ENCODE measurements around the gene WDR31.

Gene WDR31

GRCh38 chr9:113345190-113345589, 5.1 kb upstream of the WDR31 start:
- Histone ChIP-seq H4K91ac (ENCODE audit: low read depth, low read length, poor library complexity) (no peak overlapping the region), H2BK5ac (ENCODE audit: low read length) (no peak overlapping the region), H2BK12ac (ENCODE audit: low read length) (no peak overlapping the region), H3K18ac (ENCODE audit: low read length) (no peak overlapping the region), H4K8ac (ENCODE audit: low read depth, low read length) (no peak overlapping the region), H3K9me3 (replicated peaks in 1 of 2; ENCODE audit: control insufficient read depth in 2 of 2, insufficient read depth in 1 of 2, low read depth in 1 of 2, low read length in 2 of 2) (peaks cover 0 to 3% of the 10 kb centered on the region in 2 donors), H3K9ac (ENCODE audit: low read depth, low read length, poor library complexity) (no peak overlapping the region), H3K79me1 (ENCODE audit: low read depth, low read length) (no peaks in the 10 kb centered on the region), H3K4me1 (ENCODE audit: control insufficient read depth in 2 of 2, insufficient read depth in 1 of 2, low read depth in 1 of 2, low read length in 2 of 2) (peaks cover 0 to 2% of the 10 kb centered on the region in 2 donors), H3K14ac (ENCODE audit: low read length) (no peak overlapping the region), H3K27me3 (ENCODE audit: control insufficient read depth in 3 of 3, insufficient read depth in 3 of 3, low read depth in 1 of 3, low read length in 3 of 3) (peaks cover 11 to 68% (median 21%) of the 10 kb centered on the region in 3 experiments), H2BK15ac (ENCODE audit: low read length) (no peak overlapping the region), H3K36me3 (replicated peaks in 1 of 2; ENCODE audit: control insufficient read depth in 2 of 2, insufficient read depth in 2 of 2, low read length in 2 of 2) (no peaks in the 10 kb centered on the region), H2BK120ac (ENCODE audit: low read depth, low read length) (no peak overlapping the region), H3K4me2 (ENCODE audit: insufficient read depth, low read length, poor library complexity, severe bottlenecking) (no peak overlapping the region), H3K27ac (replicated peaks; ENCODE audit: low read length) (no peak overlapping the region), H2AFZ (ENCODE audit: low read length) (no peak overlapping the region), H3K23ac (ENCODE audit: low read depth, low read length, poor library complexity) (no peak overlapping the region), H3K4me3 (ENCODE audit: low read length in 2 of 2) (no peak overlapping the region), H2AK5ac (ENCODE audit: low read depth, low read length) (no peak overlapping the region), H3K4ac (ENCODE audit: low read length) (no peak overlapping the region)
- DNase-seq (ENCODE audit: low spot score): no peak
- WGBS, 2 donors (ENCODE audit: extremely low coverage in 2 of 2, insufficient read length in 2 of 2, insufficient replicate concordance in 1 of 2): no CpG with 5 or more reads among the region's 2 CpGs

DNA sequence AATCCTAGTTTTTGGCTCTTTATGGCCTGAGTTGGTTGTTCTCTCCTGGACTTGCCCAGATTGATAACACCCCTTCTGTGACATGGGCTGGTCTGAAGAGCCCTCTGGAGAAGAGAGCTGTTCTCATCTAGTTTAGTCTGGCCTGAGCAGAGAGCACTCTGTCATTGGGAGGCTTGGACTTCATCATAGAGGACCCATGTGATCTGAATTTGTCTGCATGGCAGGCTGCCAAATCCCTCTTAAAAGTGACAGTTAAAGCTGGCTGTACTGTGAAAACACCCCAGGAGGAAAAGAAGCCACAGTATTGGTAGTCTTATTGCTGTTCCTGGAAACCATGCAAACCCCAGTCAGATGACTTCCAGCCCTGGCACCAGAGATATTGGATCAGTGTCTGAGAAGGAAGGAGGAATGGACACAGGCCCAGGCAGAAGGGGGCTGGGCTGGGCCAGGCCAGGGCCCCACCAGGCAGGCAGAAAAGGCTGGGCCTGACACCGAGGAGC, 3.7 kb upstream of the WDR31 start:
- DNase-seq (ENCODE audit: low spot score): no peak
- H4K8ac ChIP-seq (ENCODE audit: low read depth, low read length): no peak overlapping the region
- no peaks in the 10 kb centered on the region for H3K36me3 ChIP-seq (replicated peaks in 1 of 2; ENCODE audit: control insufficient read depth in 2 of 2, insufficient read depth in 2 of 2, low read length in 2 of 2)
- no peak overlapping the region for H2BK5ac ChIP-seq (ENCODE audit: low read length)
- no peaks in the 10 kb centered on the region for H3K79me1 ChIP-seq (ENCODE audit: low read depth, low read length)
- no peak overlapping the region for H3K14ac ChIP-seq (ENCODE audit: low read length)
- H2BK15ac ChIP-seq (ENCODE audit: low read length): no peak overlapping the region
- peaks cover 0 to 54% (median 7%) of the 10 kb centered on the region in 3 experiments for H3K27me3 ChIP-seq (ENCODE audit: control insufficient read depth in 3 of 3, insufficient read depth in 3 of 3, low read depth in 1 of 3, low read length in 3 of 3)
- H3K4me1 ChIP-seq (ENCODE audit: control insufficient read depth in 2 of 2, insufficient read depth in 1 of 2, low read depth in 1 of 2, low read length in 2 of 2): peaks cover 0 to 3% of the 10 kb centered on the region in 2 donors
- H2AFZ ChIP-seq (ENCODE audit: low read length): peak overlapping the region; percentile 30
- WGBS, 2 donors (ENCODE audit: extremely low coverage in 2 of 2, insufficient read length in 2 of 2, insufficient replicate concordance in 1 of 2): no CpG with 5 or more reads among the region's 1 CpG
- H3K9me3 ChIP-seq (replicated peaks in 1 of 2; ENCODE audit: control insufficient read depth in 2 of 2, insufficient read depth in 1 of 2, low read depth in 1 of 2, low read length in 2 of 2): no peaks in the 10 kb centered on the region
- no peak overlapping the region for H3K18ac ChIP-seq (ENCODE audit: low read length)
- H3K4me3 ChIP-seq (ENCODE audit: low read length in 2 of 2): no peak overlapping the region
- H3K4me2 ChIP-seq (ENCODE audit: insufficient read depth, low read length, poor library complexity, severe bottlenecking): no peak overlapping the region
- H2AK5ac ChIP-seq (ENCODE audit: low read depth, low read length): no peak overlapping the region
- no peak overlapping the region for H2BK120ac ChIP-seq (ENCODE audit: low read depth, low read length)
- H3K9ac ChIP-seq (ENCODE audit: low read depth, low read length, poor library complexity): no peak overlapping the region
- H4K91ac ChIP-seq (ENCODE audit: low read depth, low read length, poor library complexity): no peak overlapping the region
- H2BK12ac ChIP-seq (ENCODE audit: low read length): no peak overlapping the region
- H3K27ac ChIP-seq (replicated peaks; ENCODE audit: low read length): no peak overlapping the region
- no peak overlapping the region for H3K4ac ChIP-seq (ENCODE audit: low read length)
- H3K23ac ChIP-seq (ENCODE audit: low read depth, low read length, poor library complexity): no peak overlapping the region

GRCh38 chr9:113341712-113342410, 1.8 kb upstream of the WDR31 start:
- H3K14ac ChIP-seq (ENCODE audit: low read length): no peak overlapping the region
- H3K9ac ChIP-seq (ENCODE audit: low read depth, low read length, poor library complexity): no peak overlapping the region
- no peak for DNase-seq (ENCODE audit: low spot score)
- H3K27me3 ChIP-seq (ENCODE audit: control insufficient read depth in 3 of 3, insufficient read depth in 3 of 3, low read depth in 1 of 3, low read length in 3 of 3): peaks cover 0 to 36% (median 1%) of the 10 kb centered on the region in 3 experiments
- H2AK5ac ChIP-seq (ENCODE audit: low read depth, low read length): no peak overlapping the region
- H2AFZ ChIP-seq (ENCODE audit: low read length): peak overlapping the region; percentile 42
- peaks cover 0 to 3% of the 10 kb centered on the region in 2 donors for H3K4me1 ChIP-seq (ENCODE audit: control insufficient read depth in 2 of 2, insufficient read depth in 1 of 2, low read depth in 1 of 2, low read length in 2 of 2)
- no peak overlapping the region for H3K4ac ChIP-seq (ENCODE audit: low read length)
- no peak overlapping the region for H3K18ac ChIP-seq (ENCODE audit: low read length)
- H2BK5ac ChIP-seq (ENCODE audit: low read length): no peak overlapping the region
- no peak overlapping the region for H3K27ac ChIP-seq (replicated peaks; ENCODE audit: low read length)
- H3K36me3 ChIP-seq (replicated peaks in 1 of 2; ENCODE audit: control insufficient read depth in 2 of 2, insufficient read depth in 2 of 2, low read length in 2 of 2): no peaks in the 10 kb centered on the region
- H3K23ac ChIP-seq (ENCODE audit: low read depth, low read length, poor library complexity): no peak overlapping the region
- H2BK120ac ChIP-seq (ENCODE audit: low read depth, low read length): no peak overlapping the region
- no peak overlapping the region for H2BK15ac ChIP-seq (ENCODE audit: low read length)
- no peaks in the 10 kb centered on the region for H3K79me1 ChIP-seq (ENCODE audit: low read depth, low read length)
- no peak overlapping the region for H2BK12ac ChIP-seq (ENCODE audit: low read length)
- no peaks in the 10 kb centered on the region for H3K9me3 ChIP-seq (replicated peaks in 1 of 2; ENCODE audit: control insufficient read depth in 2 of 2, insufficient read depth in 1 of 2, low read depth in 1 of 2, low read length in 2 of 2)
- 100% methylated on average over 2 of the region's 9 CpGs; no CpG with 5 or more reads in 1 of the 2 donors for WGBS, 2 donors (ENCODE audit: extremely low coverage in 2 of 2, insufficient read length in 2 of 2, insufficient replicate concordance in 1 of 2)
- no peak overlapping the region for H3K4me3 ChIP-seq (ENCODE audit: low read length in 2 of 2)
- no peak overlapping the region for H3K4me2 ChIP-seq (ENCODE audit: insufficient read depth, low read length, poor library complexity, severe bottlenecking)
- H4K91ac ChIP-seq (ENCODE audit: low read depth, low read length, poor library complexity): no peak overlapping the region
- H4K8ac ChIP-seq (ENCODE audit: low read depth, low read length): no peak overlapping the region

DNA sequence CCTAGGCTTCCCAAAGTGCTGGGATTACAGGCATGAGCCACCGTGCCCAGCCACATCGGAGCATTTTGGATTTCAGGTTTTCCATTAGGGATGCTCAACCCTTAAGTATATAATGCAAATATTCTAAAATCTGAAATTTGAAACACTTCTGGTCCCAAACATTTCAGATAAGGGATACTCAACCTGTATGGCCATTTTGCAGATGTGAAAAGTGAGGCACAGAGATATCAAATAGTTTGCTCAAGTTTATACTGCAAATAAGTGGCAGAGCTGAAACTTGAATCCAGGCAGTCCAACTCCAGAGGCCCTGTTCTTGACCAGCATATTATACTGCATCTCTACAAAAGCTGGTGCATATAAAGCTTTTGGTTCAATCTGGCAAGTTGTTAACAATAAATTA, 2.4 kb downstream of the WDR31 start:
- Histone ChIP-seq H3K9me3 (replicated peaks in 1 of 2; ENCODE audit: control insufficient read depth in 2 of 2, insufficient read depth in 1 of 2, low read depth in 1 of 2, low read length in 2 of 2) (no peaks in the 10 kb centered on the region), H3K4me3 (ENCODE audit: low read length in 2 of 2) (no peak overlapping the region), H2AFZ (ENCODE audit: low read length) (no peak overlapping the region), H3K4ac (ENCODE audit: low read length) (no peak overlapping the region), H2BK120ac (ENCODE audit: low read depth, low read length) (no peak overlapping the region), H2BK15ac (ENCODE audit: low read length) (no peak overlapping the region), H3K9ac (ENCODE audit: low read depth, low read length, poor library complexity) (no peak overlapping the region), H3K18ac (ENCODE audit: low read length) (no peak overlapping the region), H4K8ac (ENCODE audit: low read depth, low read length) (no peak overlapping the region), H2BK5ac (ENCODE audit: low read length) (no peak overlapping the region), H4K91ac (ENCODE audit: low read depth, low read length, poor library complexity) (no peak overlapping the region), H3K36me3 (replicated peaks in 1 of 2; ENCODE audit: control insufficient read depth in 2 of 2, insufficient read depth in 2 of 2, low read length in 2 of 2) (no peaks in the 10 kb centered on the region), H3K14ac (ENCODE audit: low read length) (no peak overlapping the region), H3K23ac (ENCODE audit: low read depth, low read length, poor library complexity) (no peak overlapping the region), H3K79me1 (ENCODE audit: low read depth, low read length) (no peaks in the 10 kb centered on the region), H3K4me2 (ENCODE audit: insufficient read depth, low read length, poor library complexity, severe bottlenecking) (no peak overlapping the region), H2AK5ac (ENCODE audit: low read depth, low read length) (no peak overlapping the region), H3K4me1 (ENCODE audit: control insufficient read depth in 2 of 2, insufficient read depth in 1 of 2, low read depth in 1 of 2, low read length in 2 of 2) (peaks cover 0 to 5% of the 10 kb centered on the region in 2 donors), H3K27me3 (ENCODE audit: control insufficient read depth in 3 of 3, insufficient read depth in 3 of 3, low read depth in 1 of 3, low read length in 3 of 3) (peaks cover 0 to 7% (median 1%) of the 10 kb centered on the region in 3 experiments), H2BK12ac (ENCODE audit: low read length) (no peak overlapping the region), H3K27ac (replicated peaks; ENCODE audit: low read length) (no peak overlapping the region)
- WGBS, 2 donors (ENCODE audit: extremely low coverage in 2 of 2, insufficient read length in 2 of 2, insufficient replicate concordance in 1 of 2): no CpG with 5 or more reads among the region's 2 CpGs
- no peak for DNase-seq (ENCODE audit: low spot score)
